Neural cell (in vitro differentiated cells): ENCODE data around the gene FILIP1L. TPM values are rescaled to one million over a fixed set of nuclear protein-coding genes. Genes with fewer than 3 reads are reported as not detected.

Experiments
- H2AFZ ChIP-seq: fragments of 200-600, 300-800 bp; sonication (generic), shearing (Covaris generic); 2 replicates; pipeline ENCODE4 v1.6.0; 2014; ENCODE audit warnings: low read depth, mild to moderate bottlenecking, antibody characterized with exemption, low read length, moderate library complexity
- H3F3A ChIP-seq: fragments of 200-600 bp; shearing (Covaris generic); 2 replicates; pipeline ENCODE4 v1.6.1; 2016; ENCODE audit warnings: mild to moderate bottlenecking, moderate library complexity, mixed read lengths, antibody characterized with exemption, low read length; ENCODE audit not compliant: insufficient read depth, poor library complexity, severe bottlenecking
- H3K27ac ChIP-seq: fragments of 200-600, 300-800 bp; sonication (generic), shearing (Covaris generic); 2 replicates; pipeline ENCODE4 v1.5.1; 2014; ENCODE audit warnings: mild to moderate bottlenecking, low read length, moderate library complexity
- H3K27me3 ChIP-seq: fragments of 300-800, 200-600 bp; sonication (generic), shearing (Covaris generic); 2 replicates; pipeline ENCODE4 v1.6.0; 2014; ENCODE audit warnings: mild to moderate bottlenecking, low read depth, low read length, moderate library complexity; ENCODE audit not compliant: insufficient read depth
- H3K36me3 ChIP-seq: fragments of 300-800, 200-600 bp; sonication (generic), shearing (Covaris generic); 2 replicates; pipeline ENCODE4 v1.5.1; 2014; ENCODE audit warnings: mild to moderate bottlenecking, antibody characterized with exemption, low read length, moderate library complexity; ENCODE audit not compliant: insufficient read depth
- H3K4me2 ChIP-seq: fragments of 300-800, 200-600 bp; sonication (generic), shearing (Covaris generic); 2 replicates; pipeline ENCODE4 v1.6.0; 2014; ENCODE audit warnings: mild to moderate bottlenecking, low read length
- H3K4me3 ChIP-seq: fragments of 300-800, 200-600 bp; sonication (generic), shearing (Covaris generic); 2 replicates; pipeline ENCODE4 v1.5.1; 2014; ENCODE audit warnings: mild to moderate bottlenecking, low read length, moderate library complexity
- H3K79me2 ChIP-seq: fragments of 200-600 bp; shearing (Covaris generic); replicated peaks from 2 replicates; pipeline ENCODE4 v1.6.0; 2014; ENCODE audit warnings: mild to moderate bottlenecking, low read length, moderate library complexity; ENCODE audit not compliant: insufficient read depth
- H3K9ac ChIP-seq: fragments of 300-800, 200-600 bp; sonication (generic), shearing (Covaris generic); 2 replicates; pipeline ENCODE4 v1.6.1; 2016; ENCODE audit warnings: mild to moderate bottlenecking, low read length, mixed read lengths
- H3K9me2 ChIP-seq: fragments of 200-600 bp; shearing (Covaris generic); 2 replicates; pipeline ENCODE4 v1.6.1; 2016; ENCODE audit warnings: mild to moderate bottlenecking, low read length, mixed read lengths; ENCODE audit not compliant: insufficient read depth
- H3K9me3 ChIP-seq: fragments of 200-600, 300-800 bp; sonication (generic), shearing (Covaris generic); 2 replicates; pipeline ENCODE4 v1.6.1; 2016; ENCODE audit warnings: mild to moderate bottlenecking, mixed run types, low read length, moderate library complexity, mixed read lengths
- H4K20me1 ChIP-seq: fragments of 200-600 bp; shearing (Covaris generic); 2 replicates; pipeline ENCODE4 v1.6.1; 2016; ENCODE audit warnings: mild to moderate bottlenecking, mixed run types; ENCODE audit not compliant: insufficient read depth
- CTCF ChIP-seq: fragments of 450-650 bp; IDR thresholded peaks from 2 replicates; pipeline ENCODE4 v1.5.1; 2014; ENCODE audit warnings: antibody characterized with exemption, mild to moderate bottlenecking, moderate library complexity; ENCODE audit not compliant: poor library complexity, severe bottlenecking
- EP300 ChIP-seq: fragments of 450-650 bp; conservative IDR thresholded peaks from 2 replicates; pipeline ENCODE4 v1.6.1; 2014; ENCODE audit warnings: antibody characterized with exemption, mild to moderate bottlenecking, moderate library complexity; ENCODE audit not compliant: poor library complexity, severe bottlenecking
- EZH2 ChIP-seq: fragments of 200-600, 300-800 bp; shearing (Covaris generic), sonication (generic); IDR thresholded peaks from 2 replicates; pipeline ENCODE4 v1.6.1; 2014; ENCODE audit warnings: antibody characterized with exemption, low read length, borderline replicate concordance, mild to moderate bottlenecking; ENCODE audit not compliant: insufficient read depth, poor library complexity, severe bottlenecking
- MXI1 ChIP-seq: fragments of 450-650 bp; conservative IDR thresholded peaks from 2 replicates; pipeline ENCODE4 v1.6.1; 2014; ENCODE audit warnings: antibody characterized with exemption, mild to moderate bottlenecking; ENCODE audit not compliant: poor library complexity, severe bottlenecking
- POLR2AphosphoS5 ChIP-seq: IDR thresholded peaks from 2 replicates; pipeline ENCODE4 v1.6.1; 2012
- RAD21 ChIP-seq: fragments of 450-650 bp; conservative IDR thresholded peaks from 2 replicates; pipeline ENCODE4 v1.6.1; 2014; ENCODE audit warnings: antibody characterized with exemption, mild to moderate bottlenecking, moderate library complexity
- REST ChIP-seq: IDR thresholded peaks from 2 replicates; pipeline ENCODE4 v1.6.1; 2012; ENCODE audit warnings: borderline replicate concordance
- SMC3 ChIP-seq: fragments of 450-650 bp; conservative IDR thresholded peaks from 2 replicates; pipeline ENCODE4 v1.6.1; 2014; ENCODE audit warnings: antibody characterized with exemption, mild to moderate bottlenecking, moderate library complexity; ENCODE audit not compliant: poor library complexity
- TAF1 ChIP-seq: IDR thresholded peaks from 2 replicates; pipeline ENCODE4 v1.6.1; 2012; ENCODE audit warnings: low read depth
- polyA plus RNA-seq: library from polyadenylated mRNA; depleted of rRNA; stranded (reverse); fragments of >200 nt; gene quantifications from 2 replicates; pipeline ENCODE4 v1.2.3, GENCODE V29; 2014

The FILIP1L gene
- polyA plus RNA-seq, 1 donor from 2014 or later, result 0.27 TPM

DNA sequence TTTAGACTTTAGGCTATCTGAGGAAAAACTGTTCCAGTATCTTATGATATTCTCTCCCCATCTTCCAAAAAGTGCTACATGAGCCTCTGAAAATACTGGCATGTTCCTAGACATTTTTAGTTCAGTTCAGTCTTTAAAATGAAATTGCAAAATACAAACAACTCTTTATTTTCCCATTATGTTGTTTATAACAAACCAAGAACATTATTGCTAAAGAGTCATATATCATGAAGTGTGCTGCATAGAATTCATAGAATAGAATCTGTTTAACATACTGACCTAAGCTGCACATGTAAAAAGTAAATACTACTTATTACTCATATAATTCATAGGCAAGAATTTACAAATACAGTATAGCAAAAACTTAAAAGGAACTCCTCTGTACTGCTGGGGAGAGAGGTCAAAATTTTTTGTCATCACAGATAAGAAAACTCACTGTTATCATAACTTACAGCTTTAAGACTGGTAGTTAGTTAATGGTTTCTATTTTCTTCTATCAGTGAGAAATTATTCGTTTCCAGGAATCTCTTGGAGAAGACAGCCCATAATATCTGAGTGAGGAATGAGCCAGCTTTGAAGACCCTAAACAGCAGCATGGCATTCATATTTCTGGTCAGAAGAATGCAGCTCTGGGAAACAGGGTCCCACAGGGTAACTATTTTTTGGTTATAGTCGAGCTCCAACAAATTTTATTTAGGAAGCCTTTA lies 32.2 kb downstream of the FILIP1L start:
- Histone ChIP-seq H3K36me3 (no peaks in the 10 kb centered on the region), H3F3A (no peaks in the 10 kb centered on the region), H3K4me3 (no peak overlapping the region), H3K27me3 (no peaks in the 10 kb centered on the region), H3K9me3 (no peaks in the 10 kb centered on the region), H4K20me1 (no peaks in the 10 kb centered on the region), H3K9ac (no peak overlapping the region), H3K4me2 (no peak overlapping the region), H3K9me2 (no peaks in the 10 kb centered on the region), H2AFZ (no peak overlapping the region), H3K79me2 (no peaks in the 10 kb centered on the region), H3K27ac (no peak overlapping the region)
- TF ChIP-seq MXI1 (no peak), TAF1 (no peak), REST (no peak), RAD21 (no peak), EP300 (no peak), EZH2 (no peak), CTCF (no peak), SMC3 (no peak), POLR2AphosphoS5 (no peak)

GRCh38 chr3:100081311-100081710 lies 33.0 kb downstream of the FILIP1L start:
- H3K9me2 ChIP-seq, result no peaks in the 10 kb centered on the region
- no peaks in the 10 kb centered on the region for H3F3A ChIP-seq
- H3K27me3 ChIP-seq, result no peaks in the 10 kb centered on the region
- no peak overlapping the region for H3K27ac ChIP-seq
- H4K20me1 ChIP-seq, result no peaks in the 10 kb centered on the region
- H3K4me2 ChIP-seq, result no peak overlapping the region
- no peak overlapping the region for H3K9ac ChIP-seq
- no peaks in the 10 kb centered on the region for H3K36me3 ChIP-seq
- H2AFZ ChIP-seq, result no peak overlapping the region
- H3K9me3 ChIP-seq, result no peaks in the 10 kb centered on the region
- H3K4me3 ChIP-seq, result no peak overlapping the region
- TF ChIP-seq RAD21, result no peak
- TF ChIP-seq EZH2, result no peak
- TF ChIP-seq CTCF, result no peak
- no peak for TF ChIP-seq MXI1
- no peak for TF ChIP-seq TAF1
- TF ChIP-seq REST, result no peak
- no peak for TF ChIP-seq EP300
- no peak for TF ChIP-seq SMC3
- TF ChIP-seq POLR2AphosphoS5, result no peak
- H3K79me2 ChIP-seq, result no peaks in the 10 kb centered on the region
